VCaP (cell line): ENCODE measurements around the gene MIEF2.

Experiments used
- H3K27ac ChIP-seq: fragments of 450-650 bp; 2 replicates; pipeline ENCODE4 v1.5.1; 2017
- CTCF ChIP-seq: fragments of 450-650 bp; conservative IDR thresholded peaks from 2 replicates; pipeline ENCODE4 v1.5.1; 2017; ENCODE audit warnings: mild to moderate bottlenecking, moderate library complexity

The MIEF2 gene

GRCh38 chr17:18253947-18254821, 6.3 kb upstream of the MIEF2 start:
- TF ChIP-seq CTCF = no peak

GRCh38 chr17:18254888-18255649, 5.4 kb upstream of the MIEF2 start:
- H3K27ac ChIP-seq = no peak overlapping the region
- TF ChIP-seq CTCF = no peak

More at GRCh38 chr17:18253947-18254821, 6.3 kb upstream of the MIEF2 start:
- H3K27ac ChIP-seq = no peak overlapping the region

GRCh38 chr17:18256351-18256750, 4.1 kb upstream of the MIEF2 start:
- no peak for TF ChIP-seq CTCF
- H3K27ac ChIP-seq = peak overlapping the region; percentile 91

- no peak for TF ChIP-seq CTCF
- peak overlapping the region; percentile 91 for H3K27ac ChIP-seq
Measured at GRCh38 chr17:18256776-18257175, 3.7 kb upstream of the MIEF2 start.

DNA sequence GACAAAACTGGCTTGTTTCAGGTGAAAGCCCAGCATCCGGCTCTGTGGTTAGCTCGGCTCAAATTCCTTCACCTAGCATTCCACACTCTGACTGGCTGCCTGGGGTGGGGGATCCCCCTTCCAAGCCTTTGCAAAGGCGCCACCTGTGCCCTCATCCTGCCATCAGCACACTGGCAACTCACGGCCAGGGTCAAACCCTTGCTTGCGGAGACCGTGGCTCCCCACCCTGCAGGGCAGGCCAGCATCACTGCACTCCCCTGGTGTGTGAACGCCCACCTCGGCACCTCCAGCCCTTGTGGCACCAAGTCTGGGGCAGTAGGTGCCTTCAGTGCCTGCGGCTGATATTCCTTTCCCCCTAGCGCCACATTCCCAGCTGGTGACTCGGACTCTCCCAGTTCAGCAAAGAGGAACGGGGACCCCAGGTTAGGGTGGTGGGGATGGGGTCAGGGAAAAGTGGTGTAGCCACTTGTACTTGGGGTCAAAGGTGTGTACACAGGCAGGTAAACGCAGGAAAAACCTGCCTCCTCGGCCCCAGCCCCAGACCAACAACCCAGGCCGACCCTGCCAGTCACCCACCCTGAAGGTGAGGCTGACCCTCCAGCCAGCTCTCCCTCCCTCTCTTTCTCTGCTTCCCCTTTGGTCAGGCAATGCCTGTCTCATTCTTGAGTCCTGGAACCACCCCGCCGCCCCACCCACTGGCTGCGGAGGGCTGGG, 3.0 kb upstream of the MIEF2 start:
- H3K27ac ChIP-seq = peak overlapping the region; percentile 91
- no peak for TF ChIP-seq CTCF

DNA sequence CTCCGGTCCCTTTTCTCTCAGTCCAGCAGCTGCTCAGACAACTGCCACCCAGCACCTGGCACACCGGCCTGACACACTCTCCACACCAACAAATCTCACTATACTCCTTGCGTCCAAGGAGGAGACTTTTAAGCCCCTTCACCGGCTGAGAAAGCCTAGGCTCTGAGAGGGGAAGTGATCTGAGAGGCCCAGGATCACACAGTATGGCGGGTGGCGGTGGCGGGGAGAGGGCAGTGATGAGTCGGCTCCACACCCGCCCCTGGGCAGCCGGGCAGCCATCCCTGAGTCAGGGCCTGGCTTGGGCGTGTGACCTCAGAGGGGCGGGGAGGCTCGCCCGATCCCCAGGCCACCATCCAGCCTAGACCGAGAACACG, 2.5 kb upstream of the MIEF2 start:
- no peak for TF ChIP-seq CTCF
- H3K27ac ChIP-seq = peak overlapping the region; percentile 91
